Progenitor cell of endocrine pancreas (in vitro differentiated cells): Measurements from ENCODE around the gene ARID5B. TPM values are rescaled to one million over a fixed set of nuclear protein-coding genes. Genes with fewer than 3 reads are reported as not detected.

ENCODE experiments used
- DNase-seq: peaks from one replicate; pipeline ENCODE4 v3.0.0; 2021; ENCODE audit warnings: low spot score; ENCODE audit not compliant: unreplicated experiment
- H3K27ac Mint-ChIP-seq: 2 replicates; pipeline ENCODE4 v1.8.0; 2021; ENCODE audit warnings: mild to moderate bottlenecking, moderate library complexity, mixed read lengths
- H3K27me3 Mint-ChIP-seq: 2 replicates; pipeline ENCODE4 v1.8.0; 2021; ENCODE audit warnings: mixed read lengths
- H3K36me3 Mint-ChIP-seq: 2 replicates; pipeline ENCODE4 v1.8.0; 2022; ENCODE audit warnings: mixed read lengths; ENCODE audit not compliant: insufficient read depth
- H3K4me1 Mint-ChIP-seq: 2 replicates; pipeline ENCODE4 v1.8.0; 2021; ENCODE audit warnings: low read depth, mixed read lengths
- H3K4me3 Mint-ChIP-seq: 2 replicates; pipeline ENCODE4 v1.8.0; 2021; ENCODE audit warnings: low read depth, mild to moderate bottlenecking, moderate library complexity, mixed read lengths
- H3K9me3 Mint-ChIP-seq: 2 replicates; pipeline ENCODE4 v1.8.0; 2021; ENCODE audit warnings: low read depth, mixed read lengths
- total RNA-seq: library from RNA; stranded (reverse); gene quantifications from 2 replicates; pipeline ENCODE4 v1.2.1, GENCODE V29; 2021
- TF ChIP-seq, protein P1 (sequence below): fragments of 200-600 bp; sonication (generic); IDR thresholded peaks from one replicate; pipeline ENCODE4 v1.5.0; 2021; ENCODE audit warnings: antibody characterized with exemption, mild to moderate bottlenecking; ENCODE audit not compliant: unreplicated experiment

Gene ARID5B
- total RNA-seq, 1 donor from 2014 or later, result 19.7 TPM

DNA sequence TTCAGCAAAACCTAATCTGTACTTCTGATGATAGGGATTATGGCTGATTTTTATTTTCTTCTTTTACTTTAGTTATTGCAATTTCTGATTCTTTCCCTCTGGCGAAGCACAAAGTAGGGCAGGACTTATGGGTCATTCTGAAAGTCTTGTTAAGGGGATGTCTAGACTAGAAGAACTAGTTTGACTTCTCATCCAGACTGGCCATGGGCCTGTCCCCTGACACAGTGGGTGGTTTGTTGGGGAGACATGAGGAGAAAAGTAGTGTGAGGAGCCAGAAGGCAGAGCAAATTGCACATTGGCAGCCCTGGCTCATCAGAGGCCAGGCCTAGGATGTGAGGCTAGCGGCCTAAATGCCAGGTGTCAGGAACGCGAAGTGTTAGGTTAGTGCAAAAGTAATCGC lies 214.3 kb downstream of the ARID5B start:
- Mint-ChIP-seq H3K36me3 (no peaks in the 10 kb centered on the region), H3K27ac (no peak overlapping the region)
- TF ChIP-seq, protein P1, sequence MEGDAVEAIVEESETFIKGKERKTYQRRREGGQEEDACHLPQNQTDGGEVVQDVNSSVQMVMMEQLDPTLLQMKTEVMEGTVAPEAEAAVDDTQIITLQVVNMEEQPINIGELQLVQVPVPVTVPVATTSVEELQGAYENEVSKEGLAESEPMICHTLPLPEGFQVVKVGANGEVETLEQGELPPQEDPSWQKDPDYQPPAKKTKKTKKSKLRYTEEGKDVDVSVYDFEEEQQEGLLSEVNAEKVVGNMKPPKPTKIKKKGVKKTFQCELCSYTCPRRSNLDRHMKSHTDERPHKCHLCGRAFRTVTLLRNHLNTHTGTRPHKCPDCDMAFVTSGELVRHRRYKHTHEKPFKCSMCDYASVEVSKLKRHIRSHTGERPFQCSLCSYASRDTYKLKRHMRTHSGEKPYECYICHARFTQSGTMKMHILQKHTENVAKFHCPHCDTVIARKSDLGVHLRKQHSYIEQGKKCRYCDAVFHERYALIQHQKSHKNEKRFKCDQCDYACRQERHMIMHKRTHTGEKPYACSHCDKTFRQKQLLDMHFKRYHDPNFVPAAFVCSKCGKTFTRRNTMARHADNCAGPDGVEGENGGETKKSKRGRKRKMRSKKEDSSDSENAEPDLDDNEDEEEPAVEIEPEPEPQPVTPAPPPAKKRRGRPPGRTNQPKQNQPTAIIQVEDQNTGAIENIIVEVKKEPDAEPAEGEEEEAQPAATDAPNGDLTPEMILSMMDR, result no peak

GRCh38 chr10:62116896-62117295 lies 215.4 kb downstream of the ARID5B start:
- H3K9me3 Mint-ChIP-seq, result peaks cover 3% of the 10 kb centered on the region
- H3K36me3 Mint-ChIP-seq, result no peaks in the 10 kb centered on the region
- H3K27me3 Mint-ChIP-seq, result no peaks in the 10 kb centered on the region
- H3K27ac Mint-ChIP-seq, result no peak overlapping the region
- H3K4me1 Mint-ChIP-seq, result no peaks in the 10 kb centered on the region
- H3K4me3 Mint-ChIP-seq, result no peak overlapping the region
- no peak for DNase-seq
- TF ChIP-seq, protein P1, result no peak

More for the DNA sequence above, 214.3 kb downstream of the ARID5B start:
- peaks cover 3% of the 10 kb centered on the region for H3K9me3 Mint-ChIP-seq
- no peak for DNase-seq
- H3K27me3 Mint-ChIP-seq, result no peaks in the 10 kb centered on the region
- no peaks in the 10 kb centered on the region for H3K4me1 Mint-ChIP-seq
- H3K4me3 Mint-ChIP-seq, result no peak overlapping the region

GRCh38 chr10:62121187-62121530 lies 219.7 kb downstream of the ARID5B start:
- H3K9me3 Mint-ChIP-seq, result peaks cover 14% of the 10 kb centered on the region
- TF ChIP-seq, protein P1, result no peak
- H3K27me3 Mint-ChIP-seq, result no peaks in the 10 kb centered on the region

DNA sequence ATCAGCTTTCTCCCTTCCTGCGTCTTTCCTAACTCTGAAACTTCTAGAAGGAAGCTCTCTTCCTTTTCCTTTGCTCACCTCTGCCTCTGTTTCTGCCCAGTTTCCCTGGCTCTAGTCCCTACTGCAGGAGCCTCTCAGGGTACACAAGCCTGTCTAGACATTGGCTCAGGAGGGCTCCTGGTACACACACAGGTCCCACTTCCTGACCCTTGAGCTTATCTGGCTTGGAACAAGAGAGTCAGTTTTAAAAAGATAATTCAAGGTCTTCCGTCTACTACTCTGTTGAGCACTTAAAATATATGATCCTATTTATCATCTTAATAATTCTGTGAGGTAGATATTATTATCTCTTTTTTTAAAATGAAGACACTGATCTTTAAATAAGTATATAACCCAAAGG lies 226.5 kb downstream of the ARID5B start:
- Mint-ChIP-seq H3K27me3 (peaks cover 2% of the 10 kb centered on the region), H3K36me3 (no peaks in the 10 kb centered on the region), H3K4me3 (no peak overlapping the region), H3K9me3 (peaks cover 9% of the 10 kb centered on the region), H3K4me1 (no peaks in the 10 kb centered on the region), H3K27ac (no peak overlapping the region)
- no peak for DNase-seq
- TF ChIP-seq, protein P1, result no peak

More at GRCh38 chr10:62121187-62121530, 219.7 kb downstream of the ARID5B start:
- Mint-ChIP-seq H3K4me3 (no peak overlapping the region), H3K27ac (no peak overlapping the region), H3K36me3 (no peaks in the 10 kb centered on the region), H3K4me1 (no peaks in the 10 kb centered on the region)
- DNase-seq, result no peak

DNA sequence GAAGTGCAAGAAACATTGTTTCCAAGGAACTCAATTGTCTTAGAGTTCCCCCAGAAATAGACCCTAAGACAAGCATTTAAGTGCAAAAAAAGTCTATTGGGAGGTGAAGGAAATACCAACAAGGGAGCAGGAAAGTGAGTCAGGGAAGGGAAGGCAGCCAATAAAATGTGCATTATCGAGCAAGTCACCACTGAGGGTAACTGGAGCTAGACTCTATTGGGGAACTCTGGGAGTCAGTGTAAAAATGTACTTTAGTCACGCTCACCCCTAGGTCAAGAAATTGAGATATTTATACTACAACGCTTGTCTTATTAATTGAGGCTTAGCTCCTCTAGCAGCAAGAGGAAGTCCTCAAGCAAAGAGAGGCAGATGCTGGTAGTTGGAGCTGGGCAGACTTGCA lies 229.4 kb downstream of the ARID5B start:
- Mint-ChIP-seq H3K27me3 (peaks cover 2% of the 10 kb centered on the region), H3K27ac (no peak overlapping the region), H3K4me3 (no peak overlapping the region), H3K9me3 (peaks cover 6% of the 10 kb centered on the region), H3K36me3 (no peaks in the 10 kb centered on the region), H3K4me1 (no peaks in the 10 kb centered on the region)
- no peak for DNase-seq
- TF ChIP-seq, protein P1, result no peak
